ENCODE data around the gene ZSWIM5.
"Not testable (repeated sequence)": the region's sequence is repeated elsewhere in the genome, so short reads cannot be mapped to it uniquely, and the experiment has no call there.

Gene ZSWIM5

DNA sequence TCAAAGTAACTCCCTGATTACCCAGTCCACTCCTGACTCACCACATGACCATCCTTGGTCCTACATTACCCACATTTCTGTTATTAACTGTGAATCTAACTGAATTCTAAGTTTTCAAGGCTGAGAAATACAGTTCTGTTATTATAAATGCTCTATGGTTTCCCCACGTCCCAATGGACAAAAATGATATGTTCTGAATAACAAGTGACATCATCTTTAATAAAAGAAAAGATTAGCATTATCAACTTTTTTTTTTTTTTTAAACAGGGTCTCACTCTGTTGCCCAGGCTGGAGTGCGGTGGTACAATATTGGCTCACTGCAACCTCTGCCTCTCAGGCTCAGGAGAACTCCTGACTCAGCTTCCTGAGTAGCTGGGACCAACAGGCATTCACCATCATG, 59.6 kb downstream of the ZSWIM5 start:
- no peak for DNase-seq (ENCODE audit: low read depth in 2 of 2)

GRCh38 chr1:45141247-45142003, 65.0 kb downstream of the ZSWIM5 start:
- DNase-seq (ENCODE audit: low read depth in 2 of 2), result no peak

- no peak for DNase-seq (ENCODE audit: low read depth in 2 of 2)
Measured at GRCh38 chr1:45136984-45137383, 69.4 kb downstream of the ZSWIM5 start.

GRCh38 chr1:45135316-45135715, 71.1 kb downstream of the ZSWIM5 start:
- DNase-seq (ENCODE audit: low read depth in 2 of 2), result no peak

GRCh38 chr1:45134461-45134873, 71.9 kb downstream of the ZSWIM5 start:
- DNase-seq (ENCODE audit: low read depth in 2 of 2), result no peak

GRCh38 chr1:45132719-45133118, 73.7 kb downstream of the ZSWIM5 start:
- DNase-seq (ENCODE audit: low read depth in 2 of 2), result not testable (repeated sequence)

- no peak for DNase-seq (ENCODE audit: low read depth in 2 of 2)
Measured at GRCh38 chr1:45123358-45123757, 83.0 kb downstream of the ZSWIM5 start.

- DNase-seq (ENCODE audit: low read depth in 2 of 2), result no peak
Measured at GRCh38 chr1:45122724-45123123, 83.7 kb downstream of the ZSWIM5 start.

- no peak for DNase-seq (ENCODE audit: low read depth in 2 of 2)
Measured at GRCh38 chr1:45117766-45118165, 88.6 kb downstream of the ZSWIM5 start.

- no peak for DNase-seq (ENCODE audit: low read depth in 2 of 2)
Measured at GRCh38 chr1:45116820-45117219, 89.6 kb downstream of the ZSWIM5 start.

DNA sequence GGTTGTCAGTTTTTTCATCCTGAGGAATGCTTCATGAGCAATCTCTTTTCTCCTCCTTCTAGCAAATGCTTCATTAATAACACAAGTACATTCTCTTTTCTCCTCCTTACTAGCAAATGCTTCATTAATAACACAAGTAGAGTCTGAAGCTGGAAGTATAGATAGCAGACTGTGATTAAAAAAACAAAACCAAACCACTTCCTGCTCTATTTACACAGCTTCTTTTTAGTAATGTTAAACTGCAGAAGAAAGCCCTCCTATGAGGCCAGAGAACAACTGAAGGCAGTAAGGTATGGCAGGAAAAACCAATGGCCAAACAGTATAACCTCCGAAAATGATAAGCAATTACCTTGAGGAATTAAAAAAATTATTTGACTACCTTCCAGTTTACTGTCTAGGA, 90.1 kb downstream of the ZSWIM5 start:
- DNase-seq (ENCODE audit: low read depth in 2 of 2), result no peak

DNA sequence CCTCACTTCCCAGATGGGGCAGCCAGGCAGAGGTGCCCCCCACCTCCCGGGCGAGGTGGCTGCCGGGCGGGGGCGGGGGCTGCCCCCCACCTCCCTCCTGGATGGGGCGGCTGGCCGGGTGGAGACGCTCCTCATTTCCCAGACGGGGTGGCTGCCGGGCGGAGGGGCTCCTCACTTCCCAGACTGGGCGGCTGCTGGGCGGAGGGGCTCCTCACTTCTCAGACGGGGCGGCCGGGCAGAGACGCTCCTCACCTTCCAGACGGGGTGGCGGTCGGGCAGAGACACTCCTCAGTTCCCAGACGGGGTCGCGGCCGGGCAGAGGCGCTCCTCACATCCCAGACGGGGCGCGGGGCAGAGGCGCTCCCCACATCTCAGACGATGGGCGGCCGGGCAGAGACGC, 91.2 kb downstream of the ZSWIM5 start:
- DNase-seq (ENCODE audit: low read depth in 2 of 2), result not testable (repeated sequence)

- DNase-seq (ENCODE audit: low read depth in 2 of 2), result no peak
Measured at GRCh38 chr1:45112661-45113060, 93.7 kb downstream of the ZSWIM5 start.

DNA sequence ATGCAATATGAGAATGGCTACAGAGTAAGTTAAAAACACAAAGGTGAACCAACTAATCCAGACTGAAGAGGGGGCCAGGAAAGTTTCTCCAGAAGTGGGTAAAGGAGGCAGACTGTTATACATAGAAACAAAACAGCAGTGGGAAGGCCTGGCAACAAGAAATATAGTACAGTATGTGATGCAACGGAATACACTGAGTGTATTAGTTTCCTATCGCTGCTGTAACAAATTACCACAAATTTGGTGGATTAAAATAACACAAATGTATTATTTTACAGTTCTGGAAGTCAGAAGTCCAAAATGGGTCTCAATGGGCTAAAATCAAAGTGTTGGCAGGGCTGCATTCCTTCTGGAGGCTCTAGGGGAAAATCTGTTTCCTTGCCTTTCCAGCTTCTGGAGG, 95.2 kb downstream of the ZSWIM5 start:
- no peak for DNase-seq (ENCODE audit: low read depth in 2 of 2)

GRCh38 chr1:45107782-45108181, 98.6 kb downstream of the ZSWIM5 start:
- no peak for DNase-seq (ENCODE audit: low read depth in 2 of 2)

DNA sequence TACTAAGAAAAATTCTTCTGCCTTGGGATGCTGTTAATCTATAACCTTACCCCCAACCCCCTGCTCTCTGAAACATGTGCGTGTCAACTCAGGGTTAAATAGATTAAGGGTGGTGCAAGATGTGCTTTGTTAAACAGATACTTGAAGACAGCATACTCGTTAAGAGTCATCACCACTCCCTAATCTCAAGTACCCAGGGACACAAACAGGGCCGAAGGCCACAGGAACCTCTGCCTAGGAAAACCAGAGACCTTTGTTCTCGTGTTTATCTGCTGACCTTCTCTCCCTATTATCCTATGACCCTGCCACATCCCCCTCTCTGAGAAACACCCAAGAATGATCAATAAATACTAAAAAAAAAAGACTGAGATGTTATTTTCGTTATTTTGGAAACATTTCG, 99.5 kb downstream of the ZSWIM5 start:
- not testable (repeated sequence) for DNase-seq (ENCODE audit: low read depth in 2 of 2)

- DNase-seq (ENCODE audit: low read depth in 2 of 2), result not testable (repeated sequence)
Measured at GRCh38 chr1:45106156-45106545, 100.3 kb downstream of the ZSWIM5 start.

DNA sequence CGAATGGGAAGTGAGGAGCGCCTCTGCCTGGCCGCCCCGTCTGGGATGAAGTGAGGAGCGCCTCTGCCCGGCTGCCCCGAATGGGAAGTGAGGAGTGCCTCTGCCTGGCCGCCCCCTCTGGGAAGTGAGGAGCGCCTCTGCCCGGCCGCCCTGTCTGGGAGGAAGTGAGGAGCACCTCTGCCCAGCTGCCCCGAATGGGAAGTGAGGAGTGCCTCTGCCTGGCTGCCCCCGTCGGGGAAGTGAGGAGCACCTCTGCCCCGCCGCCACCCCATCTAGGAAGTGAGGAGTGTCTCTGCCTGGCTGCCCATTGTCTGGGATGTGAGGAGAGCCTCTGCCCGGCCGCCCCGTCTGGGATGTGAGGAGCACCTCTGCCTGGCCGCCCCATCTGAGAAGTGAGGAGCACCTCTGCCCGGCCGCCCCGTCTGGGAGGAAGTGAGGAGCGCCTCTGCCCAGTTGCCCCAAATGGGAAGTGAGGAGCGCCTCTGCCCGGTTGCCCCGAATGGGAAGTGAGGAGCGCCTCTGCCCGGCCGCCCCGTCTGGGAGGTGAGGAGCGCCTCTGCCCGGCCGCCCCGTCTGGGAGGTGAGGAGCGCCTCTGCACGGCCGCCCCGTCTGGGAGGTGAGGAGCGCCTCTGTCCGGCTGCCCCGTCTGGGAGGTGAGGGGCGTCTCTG, 100.8 kb downstream of the ZSWIM5 start:
- DNase-seq (ENCODE audit: low read depth in 2 of 2), result not testable (repeated sequence)

DNA sequence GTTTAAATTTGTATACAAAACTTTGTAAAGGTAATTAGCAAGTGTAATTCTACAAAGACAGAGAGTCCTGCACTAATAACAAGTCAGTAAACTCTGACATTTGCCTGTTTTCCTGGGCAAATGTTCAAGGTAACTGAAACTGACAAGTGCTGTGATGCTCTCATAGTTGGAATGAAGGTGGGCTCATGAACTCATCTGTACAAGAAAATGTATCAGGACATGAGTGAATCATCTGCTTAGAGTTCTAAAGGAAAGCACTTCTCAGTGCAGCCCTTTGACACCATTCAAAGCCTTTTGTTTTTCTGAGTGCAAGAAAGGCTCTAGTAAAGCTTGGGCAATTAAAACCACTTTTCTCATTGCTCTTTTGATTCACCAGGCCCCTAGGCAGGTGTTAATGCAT, 102.9 kb downstream of the ZSWIM5 start:
- DNase-seq (ENCODE audit: low read depth in 2 of 2), result no peak

DNA sequence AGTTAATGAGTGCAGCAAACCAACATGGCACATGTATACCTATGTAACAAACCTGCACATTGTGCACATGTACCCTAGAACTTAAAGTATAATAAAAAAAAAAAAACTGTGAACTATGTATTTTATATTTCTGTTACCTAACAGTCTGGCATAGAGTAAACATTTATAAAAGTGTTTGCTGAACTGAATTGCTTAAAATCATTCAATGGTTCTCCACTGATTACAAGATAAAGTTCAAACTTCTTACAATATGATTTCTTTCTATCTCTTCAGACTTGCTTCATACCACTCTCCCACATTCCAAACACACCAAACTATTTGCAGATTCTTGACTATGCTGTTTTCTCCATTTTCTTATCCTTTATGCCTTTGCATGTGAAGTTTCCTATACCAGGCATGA, 104.5 kb downstream of the ZSWIM5 start:
- DNase-seq (ENCODE audit: low read depth in 2 of 2), result no peak

DNA sequence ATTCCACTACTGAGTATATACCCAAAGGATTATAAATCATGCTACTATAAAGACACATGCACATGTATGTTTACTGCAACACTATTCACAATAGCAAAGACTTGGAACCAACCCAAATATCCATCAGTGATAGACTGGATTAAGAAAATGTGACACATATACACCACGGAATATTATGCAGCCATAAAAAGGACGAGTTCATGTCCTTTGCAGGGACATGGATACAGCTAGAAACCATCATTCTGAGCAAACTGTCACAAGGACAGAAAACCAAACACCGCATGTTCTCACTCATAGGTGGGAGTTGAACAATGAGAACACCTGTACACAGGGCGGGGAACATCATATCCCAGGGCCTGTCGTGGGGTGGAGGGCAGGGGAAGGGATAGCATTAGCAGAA, 104.9 kb downstream of the ZSWIM5 start:
- DNase-seq (ENCODE audit: low read depth in 2 of 2), result not testable (repeated sequence)

- no peak for DNase-seq (ENCODE audit: low read depth in 2 of 2)
Measured at GRCh38 chr1:45097944-45098343, 108.5 kb downstream of the ZSWIM5 start.

DNA sequence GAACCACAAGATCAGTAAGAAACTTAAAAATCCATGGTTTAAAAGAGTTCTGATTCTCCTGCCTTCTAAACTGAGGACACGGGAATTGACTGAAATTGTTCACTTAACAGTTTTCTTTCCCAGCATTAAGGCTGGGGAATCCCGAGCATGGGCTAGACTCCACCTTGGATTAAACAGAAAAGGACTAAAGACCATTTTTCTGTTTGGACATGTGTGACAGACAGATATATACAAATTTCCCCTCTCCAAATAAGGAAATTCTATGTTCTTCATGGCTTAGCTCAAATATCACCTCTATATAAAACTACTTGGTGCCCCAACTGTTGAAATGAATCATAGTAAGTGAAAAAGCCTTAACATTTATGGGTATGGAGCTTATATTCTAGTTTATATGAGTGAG, 109.3 kb downstream of the ZSWIM5 start:
- DNase-seq (ENCODE audit: low read depth in 2 of 2), result no peak

Measured in stimulated activated CD8-positive, alpha-beta memory T cell treated with anti-CD3 and anti-CD28 coated beads, Interleukin-7, amount 100 ng/mL, for 4 hours (primary cell).